Fibroblast of lung (primary cell): ENCODE measurements around the gene CDK10.

Source experiments
- CTCF ChIP-seq, 2 donors: IDR thresholded peaks in 1 of 2; conservative IDR thresholded peaks in 1 of 2; 1 replicate in 1 of 2; 2 replicates in 1 of 2; pipeline ENCODE4 v1.5.1; 2011 to 2012; ENCODE audit warnings: low read length in 2 of 2, control low read depth in 1 of 2, inconsistent platforms in 1 of 2, low read depth in 1 of 2, mild to moderate bottlenecking in 1 of 2
- EZH2 ChIP-seq: IDR thresholded peaks from 2 replicates; pipeline ENCODE4 v1.5.1; 2012; ENCODE audit warnings: low read length, control low read depth, mild to moderate bottlenecking; ENCODE audit errors: missing control alignments

- TF ChIP-seq EZH2: no peak
- TF ChIP-seq CTCF (conservative IDR thresholded peaks at IDR 0.05 in 1 of 2, IDR thresholded peaks at IDR 0.05 in 1 of 2; ENCODE audit: low read depth in 1 of 2, low read length in 2 of 2): no peak
Measured at GRCh38 chr16:89653656-89654295, 32.7 kb upstream of the CDK10 start.
